GM10248 (cell line): ENCODE results near the gene ABCB11.

ENCODE experiments used
- CTCF ChIA-PET: fragments of 300-600 bp; sonication (Branson Sonifier 250); formaldehyde crosslinking; extraction: SDS; loops from one replicate; lab custom pipeline; 2021; ENCODE audit warnings: antibody characterized with exemption; lab: Yijun Ruan, JAX
- POLR2A ChIA-PET: fragments of 350-650 bp; sonication (Branson Sonifier 250); formaldehyde crosslinking; extraction: SDS; loops from one replicate; lab custom pipeline; 2020; ENCODE audit warnings: antibody characterized with exemption; lab: Yijun Ruan, JAX
- DNase-seq: peaks from one replicate; pipeline ENCODE4 v3.0.0; 2012; ENCODE audit errors: extremely low spot score
- TF ChIP-seq, protein P1 (sequence below): IDR thresholded peaks from 2 replicates; pipeline ENCODE4 v1.5.1; 2012; ENCODE audit warnings: mild to moderate bottlenecking, low read depth; ENCODE audit errors: extremely low read depth, missing control alignments, control extremely low read depth

ABCB11 gene

DNA sequence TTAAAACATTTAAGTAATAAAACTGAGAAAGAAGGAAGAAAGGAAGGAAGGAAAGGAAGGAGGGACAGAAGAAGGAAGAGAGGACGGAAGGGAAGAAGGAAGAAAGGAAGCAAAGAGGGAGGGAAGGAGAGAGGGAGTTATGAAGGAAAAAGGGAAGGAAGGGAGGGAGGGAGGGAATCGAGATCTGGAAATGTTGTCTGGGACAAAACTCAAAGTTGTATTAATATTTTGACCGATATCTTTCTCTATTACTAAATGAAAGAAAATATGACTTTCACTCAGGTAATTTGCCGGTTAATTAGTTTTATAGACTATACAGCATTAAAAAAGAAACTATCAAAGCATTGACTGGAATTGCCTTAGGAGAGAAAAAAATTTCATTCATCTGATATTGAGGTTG, 85.6 kb downstream of the ABCB11 start:
- TF ChIP-seq, protein P1, sequence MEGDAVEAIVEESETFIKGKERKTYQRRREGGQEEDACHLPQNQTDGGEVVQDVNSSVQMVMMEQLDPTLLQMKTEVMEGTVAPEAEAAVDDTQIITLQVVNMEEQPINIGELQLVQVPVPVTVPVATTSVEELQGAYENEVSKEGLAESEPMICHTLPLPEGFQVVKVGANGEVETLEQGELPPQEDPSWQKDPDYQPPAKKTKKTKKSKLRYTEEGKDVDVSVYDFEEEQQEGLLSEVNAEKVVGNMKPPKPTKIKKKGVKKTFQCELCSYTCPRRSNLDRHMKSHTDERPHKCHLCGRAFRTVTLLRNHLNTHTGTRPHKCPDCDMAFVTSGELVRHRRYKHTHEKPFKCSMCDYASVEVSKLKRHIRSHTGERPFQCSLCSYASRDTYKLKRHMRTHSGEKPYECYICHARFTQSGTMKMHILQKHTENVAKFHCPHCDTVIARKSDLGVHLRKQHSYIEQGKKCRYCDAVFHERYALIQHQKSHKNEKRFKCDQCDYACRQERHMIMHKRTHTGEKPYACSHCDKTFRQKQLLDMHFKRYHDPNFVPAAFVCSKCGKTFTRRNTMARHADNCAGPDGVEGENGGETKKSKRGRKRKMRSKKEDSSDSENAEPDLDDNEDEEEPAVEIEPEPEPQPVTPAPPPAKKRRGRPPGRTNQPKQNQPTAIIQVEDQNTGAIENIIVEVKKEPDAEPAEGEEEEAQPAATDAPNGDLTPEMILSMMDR: no peak
- no peak for DNase-seq
- ChIA-PET CTCF (interaction anchor here (1.3 to 1.4 kb wide), 2 partner anchors 9 to 25 kb away, joined by 3 read pairs; no protein-coding TSS in a partner anchor), POLR2A (no interaction called here)

DNA sequence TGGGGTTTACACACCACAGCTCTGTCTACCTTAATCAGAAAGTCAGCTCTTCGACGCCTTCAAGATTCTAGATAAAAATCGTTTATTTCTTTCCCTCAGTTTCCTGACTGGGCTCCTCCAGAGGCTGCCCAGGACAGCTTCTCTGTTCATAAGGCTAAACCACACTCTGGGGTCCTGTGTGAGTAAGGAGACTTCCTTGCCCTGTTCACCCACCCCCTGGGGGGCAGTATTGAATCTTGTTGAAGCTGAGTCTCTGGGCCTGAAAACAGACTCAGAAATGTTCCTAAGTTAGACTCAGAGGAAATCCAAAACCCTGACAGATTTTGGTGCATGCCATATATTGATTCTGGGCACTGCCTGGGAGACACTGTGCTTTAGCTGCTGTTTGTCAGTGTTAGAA, 87.1 kb downstream of the ABCB11 start:
- POLR2A ChIA-PET: no interaction called here
- DNase-seq: no peak
- TF ChIP-seq, protein P1: no peak
- CTCF ChIA-PET: interaction anchor here (1.0 to 1.8 kb wide), 2 partner anchors 18 to 25 kb away, joined by 3 to 6 read pairs; no protein-coding TSS in a partner anchor

DNA sequence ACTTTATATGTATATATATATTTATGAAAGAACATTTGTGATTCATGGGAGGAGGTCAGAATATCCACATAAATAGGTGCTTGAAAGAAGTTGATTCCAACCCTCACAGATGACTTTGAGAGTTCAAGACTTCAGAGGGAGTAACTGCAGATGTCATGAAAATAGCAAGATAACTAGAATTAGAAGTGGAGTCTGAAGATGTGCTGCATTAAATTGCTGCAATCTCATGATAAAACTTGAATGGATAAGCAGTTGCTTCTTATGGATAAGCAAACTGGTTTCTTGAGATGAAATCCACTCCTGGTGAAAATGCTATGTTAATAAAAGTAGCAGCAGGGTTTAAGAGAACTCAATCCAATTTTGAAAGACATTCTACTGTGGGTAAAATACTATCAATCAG, 89.8 kb downstream of the ABCB11 start:
- no peak for DNase-seq
- ChIA-PET CTCF (no interaction called here), POLR2A (no interaction called here)
- TF ChIP-seq, protein P1: no peak

DNA sequence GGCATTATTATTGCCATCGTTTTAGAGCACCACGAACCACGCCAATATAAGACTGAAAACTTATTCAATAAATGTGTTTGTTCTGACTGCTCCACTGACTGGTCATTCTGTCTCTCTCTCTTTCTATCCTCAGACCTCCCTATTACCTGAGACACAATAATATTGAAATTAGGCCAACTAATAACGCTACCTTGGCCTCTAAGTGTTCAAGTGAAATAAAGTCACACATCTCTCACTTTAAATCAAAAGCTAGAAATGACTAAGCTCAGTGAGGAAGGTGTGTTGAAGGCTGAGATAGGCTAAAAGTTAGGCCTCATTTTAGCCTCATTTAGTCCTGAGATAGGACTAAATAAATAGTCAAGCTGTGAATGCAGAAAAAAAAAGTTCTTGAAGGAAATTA, 91.2 kb downstream of the ABCB11 start:
- no peak for DNase-seq
- TF ChIP-seq, protein P1: no peak
- ChIA-PET CTCF (interaction anchor here (1.0 to 1.4 kb wide), 4 partner anchors 19 to 192 kb away, joined by 3 to 7 read pairs (median 4); no protein-coding TSS in a partner anchor), POLR2A (no interaction called here)

DNA sequence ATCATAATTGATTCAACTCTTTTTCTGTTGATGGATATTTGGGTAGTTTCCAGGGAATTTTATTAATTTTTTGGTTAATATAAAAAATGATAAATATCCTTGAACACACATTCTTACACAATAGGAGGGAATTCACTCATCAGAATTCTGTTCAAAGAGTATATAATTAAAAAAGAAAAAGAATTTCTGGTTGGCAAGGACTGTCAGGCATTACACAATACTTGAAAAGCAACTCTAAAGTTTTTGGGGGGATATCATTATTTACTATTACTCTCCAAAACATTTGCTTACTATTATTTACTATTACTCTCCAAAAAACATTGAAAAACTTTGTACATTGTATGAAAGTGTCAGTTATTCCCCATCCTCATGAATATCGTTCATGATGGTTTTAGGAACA, 92.1 kb downstream of the ABCB11 start:
- DNase-seq: no peak
- TF ChIP-seq, protein P1: no peak
- POLR2A ChIA-PET: no interaction called here
- CTCF ChIA-PET: interaction anchor here (1.0 kb wide), 1 partner anchor 10 kb away, joined by 3 read pairs; no protein-coding TSS in a partner anchor

DNA sequence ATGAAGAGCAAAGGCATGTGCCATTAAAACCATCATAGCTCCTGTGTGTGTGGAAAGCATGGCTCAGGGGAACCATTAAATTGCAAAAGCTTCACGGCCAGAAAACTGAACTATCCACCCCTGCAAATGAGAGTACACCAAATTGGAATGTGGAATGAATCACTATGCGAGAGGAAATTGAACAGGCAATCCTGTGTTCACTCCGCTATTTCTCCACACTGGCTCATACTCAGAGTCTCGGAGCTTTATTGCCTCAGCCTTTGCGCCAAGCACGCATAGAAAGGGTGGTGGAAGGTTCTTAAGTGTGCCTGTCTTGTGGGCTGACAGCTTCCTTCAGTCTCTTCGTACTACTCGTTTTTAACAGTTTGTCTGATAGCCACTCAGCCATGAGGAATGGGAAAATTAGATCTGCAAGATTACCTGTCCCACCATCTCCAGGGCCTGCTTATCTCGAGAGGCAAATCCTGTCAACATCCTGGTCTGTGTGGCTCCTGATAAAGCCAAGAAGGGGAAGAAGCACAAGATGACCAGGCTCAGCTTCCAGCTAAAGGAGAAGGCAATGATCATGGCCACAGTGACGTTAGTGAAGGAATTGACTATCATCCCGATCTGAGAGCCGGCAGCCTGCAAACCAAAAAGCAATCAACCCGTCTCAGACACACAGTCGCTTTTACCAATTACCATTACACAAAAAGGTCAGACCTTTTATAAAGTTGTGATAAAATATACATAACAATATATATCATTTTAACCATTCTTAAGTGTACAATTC, 95.1 kb downstream of the ABCB11 start:
- POLR2A ChIA-PET: no interaction called here
- no peak for DNase-seq
- CTCF ChIA-PET: interaction anchor here (1.0 to 3.1 kb wide), 5 partner anchors 10 to 196 kb away, joined by 3 to 13 read pairs (median 4); no protein-coding TSS in a partner anchor
- TF ChIP-seq, protein P1: no peak
